Gastroesophageal sphincter (tissue), 3 donors: Measurements from ENCODE around the gene SPAG16.

Experiments used
- EP300 ChIP-seq: sonication (generic); formaldehyde crosslinking; IDR thresholded peaks from one replicate; pipeline ENCODE4 v1.6.1; 2017; ENCODE audit warnings: antibody characterized with exemption, mild to moderate bottlenecking
- POLR2A ChIP-seq, 2 donors: fragments of 450-650 bp; IDR thresholded peaks; one replicate each; pipeline ENCODE4 v1.6.1; 2017; ENCODE audit warnings: antibody characterized with exemption in 2 of 2, mild to moderate bottlenecking in 2 of 2, moderate library complexity in 1 of 2
- POLR2AphosphoS5 ChIP-seq: sonication (generic); formaldehyde crosslinking; IDR thresholded peaks from one replicate; pipeline ENCODE4 v1.6.1; 2017; ENCODE audit warnings: antibody characterized with exemption
- TF ChIP-seq, protein P1 (sequence below), 4 experiments: fragments of 200-600 bp in 2 of 4; fragments of 450-650 bp in 2 of 4; sonication (generic) in 1 of 4; IDR thresholded peaks; one replicate each; pipeline ENCODE4 v1.5.1; 2017 to 2019; ENCODE audit warnings: antibody characterized with exemption in 4 of 4, mild to moderate bottlenecking in 2 of 4, moderate library complexity in 2 of 4

DNA sequence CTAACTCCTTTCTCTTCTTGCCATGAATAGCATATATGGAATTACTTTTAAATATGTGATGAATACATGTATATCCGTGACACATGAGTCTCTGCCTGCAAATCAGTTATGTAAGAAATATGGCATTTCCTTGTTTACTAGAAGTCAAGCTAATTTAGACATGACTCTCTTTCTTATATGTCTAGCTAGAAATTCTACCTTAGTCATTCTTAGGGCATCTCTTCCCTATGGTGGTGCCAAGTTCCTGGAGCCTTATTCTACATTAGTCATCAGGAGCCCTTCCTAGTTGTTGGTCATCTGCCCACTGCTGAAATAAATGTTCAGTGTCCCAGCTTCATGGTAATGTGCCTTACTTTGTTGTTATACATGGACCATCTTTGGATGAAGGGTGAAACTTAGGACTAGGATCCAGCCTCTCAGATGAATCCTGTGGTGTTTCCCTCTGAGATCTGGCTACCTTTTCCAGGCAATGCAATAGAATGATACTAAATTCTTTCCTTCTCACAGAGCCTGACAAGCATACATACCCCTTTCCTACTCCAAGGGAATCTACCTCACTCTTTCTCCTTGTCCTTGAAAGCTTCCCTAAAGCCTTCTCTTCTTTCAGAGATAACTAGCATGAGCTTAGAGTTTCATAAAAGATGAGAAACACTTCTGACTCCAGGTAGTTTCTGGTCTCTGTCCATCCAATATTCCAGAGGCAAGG is 711.3 kb downstream of the SPAG16 start:
- TF ChIP-seq, protein P1, sequence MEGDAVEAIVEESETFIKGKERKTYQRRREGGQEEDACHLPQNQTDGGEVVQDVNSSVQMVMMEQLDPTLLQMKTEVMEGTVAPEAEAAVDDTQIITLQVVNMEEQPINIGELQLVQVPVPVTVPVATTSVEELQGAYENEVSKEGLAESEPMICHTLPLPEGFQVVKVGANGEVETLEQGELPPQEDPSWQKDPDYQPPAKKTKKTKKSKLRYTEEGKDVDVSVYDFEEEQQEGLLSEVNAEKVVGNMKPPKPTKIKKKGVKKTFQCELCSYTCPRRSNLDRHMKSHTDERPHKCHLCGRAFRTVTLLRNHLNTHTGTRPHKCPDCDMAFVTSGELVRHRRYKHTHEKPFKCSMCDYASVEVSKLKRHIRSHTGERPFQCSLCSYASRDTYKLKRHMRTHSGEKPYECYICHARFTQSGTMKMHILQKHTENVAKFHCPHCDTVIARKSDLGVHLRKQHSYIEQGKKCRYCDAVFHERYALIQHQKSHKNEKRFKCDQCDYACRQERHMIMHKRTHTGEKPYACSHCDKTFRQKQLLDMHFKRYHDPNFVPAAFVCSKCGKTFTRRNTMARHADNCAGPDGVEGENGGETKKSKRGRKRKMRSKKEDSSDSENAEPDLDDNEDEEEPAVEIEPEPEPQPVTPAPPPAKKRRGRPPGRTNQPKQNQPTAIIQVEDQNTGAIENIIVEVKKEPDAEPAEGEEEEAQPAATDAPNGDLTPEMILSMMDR (IDR thresholded peaks at IDR 0.05) = no peak
- TF ChIP-seq POLR2AphosphoS5 = no peak
- TF ChIP-seq EP300 = no peak
- no peak for TF ChIP-seq POLR2A (IDR thresholded peaks at IDR 0.05)
